ENCODE data around the gene DSG2.
A peak's percentile ranks its signal among the peaks of the same experiment; 100 is the strongest.

The DSG2 gene

DNA sequence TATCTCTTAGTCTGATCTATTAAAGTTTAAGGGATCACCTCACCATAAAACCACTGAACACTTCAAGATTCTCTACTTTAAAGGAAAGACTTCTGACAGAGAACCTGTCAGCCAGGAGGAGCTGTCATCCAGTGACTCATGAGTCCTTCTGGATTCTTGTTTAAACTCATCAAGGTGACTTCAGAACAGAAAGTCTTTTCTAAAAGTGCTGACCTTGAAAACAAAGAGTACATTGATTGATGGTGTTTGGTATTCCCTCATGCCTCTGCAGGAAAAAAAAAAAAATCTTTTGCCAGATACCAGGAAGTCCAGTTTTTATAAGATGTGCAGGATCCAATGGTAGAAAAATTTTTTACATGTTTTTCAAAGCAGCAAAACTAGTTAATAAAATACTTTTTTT is 12.3 kb downstream of the DSG2 start:
- peak overlapping the region; percentile 31 for H3K27ac ChIP-seq
- TF ChIP-seq ZFX (IDR thresholded peaks at IDR 0.05; ENCODE audit: borderline replicate concordance), result no peak
- TF ChIP-seq, protein P1, sequence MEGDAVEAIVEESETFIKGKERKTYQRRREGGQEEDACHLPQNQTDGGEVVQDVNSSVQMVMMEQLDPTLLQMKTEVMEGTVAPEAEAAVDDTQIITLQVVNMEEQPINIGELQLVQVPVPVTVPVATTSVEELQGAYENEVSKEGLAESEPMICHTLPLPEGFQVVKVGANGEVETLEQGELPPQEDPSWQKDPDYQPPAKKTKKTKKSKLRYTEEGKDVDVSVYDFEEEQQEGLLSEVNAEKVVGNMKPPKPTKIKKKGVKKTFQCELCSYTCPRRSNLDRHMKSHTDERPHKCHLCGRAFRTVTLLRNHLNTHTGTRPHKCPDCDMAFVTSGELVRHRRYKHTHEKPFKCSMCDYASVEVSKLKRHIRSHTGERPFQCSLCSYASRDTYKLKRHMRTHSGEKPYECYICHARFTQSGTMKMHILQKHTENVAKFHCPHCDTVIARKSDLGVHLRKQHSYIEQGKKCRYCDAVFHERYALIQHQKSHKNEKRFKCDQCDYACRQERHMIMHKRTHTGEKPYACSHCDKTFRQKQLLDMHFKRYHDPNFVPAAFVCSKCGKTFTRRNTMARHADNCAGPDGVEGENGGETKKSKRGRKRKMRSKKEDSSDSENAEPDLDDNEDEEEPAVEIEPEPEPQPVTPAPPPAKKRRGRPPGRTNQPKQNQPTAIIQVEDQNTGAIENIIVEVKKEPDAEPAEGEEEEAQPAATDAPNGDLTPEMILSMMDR (IDR thresholded peaks at IDR 0.05), result no peak

DNA sequence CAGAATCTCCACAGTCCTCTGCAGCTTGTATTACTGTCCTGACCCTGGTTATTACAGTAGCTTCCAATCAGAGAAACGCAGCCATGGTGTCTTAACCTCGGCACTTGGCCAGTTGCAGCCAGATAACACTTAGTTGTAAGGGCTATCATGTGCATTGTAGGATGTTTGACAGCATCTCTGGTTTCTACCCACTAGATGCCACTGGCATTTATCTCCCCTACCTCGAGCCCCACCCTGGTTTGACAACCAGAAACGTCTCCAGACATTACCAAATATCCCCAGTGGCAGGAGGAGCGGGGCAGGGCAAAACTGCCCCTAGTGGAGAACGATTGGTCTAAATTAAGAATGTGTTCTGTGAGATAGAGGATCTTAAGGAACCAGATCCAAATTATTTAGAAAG is 13.1 kb downstream of the DSG2 start:
- TF ChIP-seq, protein P1 (IDR thresholded peaks at IDR 0.05), result peak; percentile 40
- no peak for TF ChIP-seq ZFX (IDR thresholded peaks at IDR 0.05; ENCODE audit: borderline replicate concordance)
- H3K27ac ChIP-seq, result no peak overlapping the region; the same call in 1 of the 2 replicates

DNA sequence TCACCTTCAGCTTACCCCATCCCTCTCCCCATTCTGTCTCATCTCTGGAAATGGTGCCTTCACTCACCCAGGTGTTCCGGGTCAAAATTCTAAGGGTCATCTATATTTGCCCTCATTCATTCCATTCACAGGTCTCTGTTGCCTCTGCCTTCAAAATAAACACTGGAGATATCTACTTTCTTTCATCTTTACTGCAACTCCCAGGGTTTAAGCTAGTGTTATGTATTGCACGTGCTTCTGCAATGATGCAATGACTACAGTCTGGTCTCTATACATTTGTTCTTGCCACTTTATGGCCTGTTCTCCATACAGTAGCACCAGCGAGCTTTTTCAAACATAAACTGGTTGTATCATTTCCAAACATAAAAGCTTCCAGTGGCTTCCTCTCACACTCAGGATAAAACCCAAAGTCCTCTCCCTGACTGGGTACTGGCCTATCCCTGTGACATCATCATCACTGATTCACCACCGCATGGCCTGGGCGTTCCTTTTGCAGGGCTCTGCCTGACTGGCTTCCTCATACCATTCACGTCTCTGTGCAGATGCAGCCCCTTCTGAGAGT is 14.3 kb downstream of the DSG2 start:
- no peak overlapping the region for H3K27ac ChIP-seq
- TF ChIP-seq, protein P1 (IDR thresholded peaks at IDR 0.05), result no peak
- no peak for TF ChIP-seq ZFX (IDR thresholded peaks at IDR 0.05; ENCODE audit: borderline replicate concordance)

DNA sequence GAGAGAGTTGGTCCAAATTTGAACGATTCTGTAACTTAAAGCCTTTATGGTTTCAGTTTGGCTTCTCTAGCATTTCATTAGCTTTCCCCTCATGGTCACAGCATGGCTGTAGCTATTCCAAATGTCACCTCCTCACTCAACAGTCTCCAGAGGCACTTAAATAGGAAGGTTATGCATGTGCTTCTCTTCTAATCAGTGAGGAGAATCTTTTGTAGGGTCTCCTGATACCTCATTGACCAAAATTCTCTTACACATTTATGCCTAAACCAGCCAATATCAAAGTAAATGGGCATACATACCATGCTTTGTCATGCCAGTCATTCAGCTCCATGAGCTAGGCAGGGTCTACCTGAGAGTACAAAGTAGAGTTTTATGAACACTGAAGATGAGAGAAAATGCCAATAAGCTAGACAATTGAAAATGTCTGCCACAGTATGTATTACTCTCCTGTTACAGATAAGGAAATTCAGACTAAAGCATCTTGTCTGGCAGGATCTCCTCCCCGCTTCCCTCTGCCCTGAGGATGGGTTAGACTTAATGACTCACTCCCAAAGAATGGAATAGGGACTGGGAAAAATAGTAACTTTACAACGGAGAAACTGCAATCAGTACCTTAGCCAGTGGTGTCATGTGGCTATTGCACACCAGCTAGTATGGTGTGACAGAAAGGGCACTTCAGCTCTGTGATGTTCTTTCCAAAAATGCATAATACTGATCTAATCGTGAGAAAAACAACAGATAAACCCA is 15.4 kb downstream of the DSG2 start:
- TF ChIP-seq, protein P1 (IDR thresholded peaks at IDR 0.05), result no peak
- no peak for TF ChIP-seq ZFX (IDR thresholded peaks at IDR 0.05; ENCODE audit: borderline replicate concordance)
- no peak overlapping the region for H3K27ac ChIP-seq

DNA sequence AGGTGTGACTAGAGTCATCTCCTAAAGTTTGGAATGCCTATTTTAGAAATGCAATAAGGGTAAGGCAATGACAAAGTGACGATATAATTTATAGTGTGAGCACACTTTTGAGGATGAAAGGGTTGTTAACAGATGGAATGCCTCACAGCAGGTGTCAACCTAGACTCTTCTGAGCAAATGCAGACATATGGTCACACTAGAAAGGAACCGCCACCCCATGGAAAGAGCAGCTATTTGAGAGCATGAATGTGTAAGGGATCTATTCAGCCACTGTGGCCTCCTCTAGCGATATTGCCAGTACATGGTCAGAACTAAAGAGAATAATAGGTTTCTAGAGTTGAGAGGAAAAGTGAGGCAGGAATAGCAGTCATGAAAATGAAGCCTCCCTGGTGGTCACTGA is 18.5 kb downstream of the DSG2 start:
- no peak for TF ChIP-seq ZFX (IDR thresholded peaks at IDR 0.05; ENCODE audit: borderline replicate concordance)
- TF ChIP-seq, protein P1 (IDR thresholded peaks at IDR 0.05), result no peak
- H3K27ac ChIP-seq, result no peak overlapping the region

DNA sequence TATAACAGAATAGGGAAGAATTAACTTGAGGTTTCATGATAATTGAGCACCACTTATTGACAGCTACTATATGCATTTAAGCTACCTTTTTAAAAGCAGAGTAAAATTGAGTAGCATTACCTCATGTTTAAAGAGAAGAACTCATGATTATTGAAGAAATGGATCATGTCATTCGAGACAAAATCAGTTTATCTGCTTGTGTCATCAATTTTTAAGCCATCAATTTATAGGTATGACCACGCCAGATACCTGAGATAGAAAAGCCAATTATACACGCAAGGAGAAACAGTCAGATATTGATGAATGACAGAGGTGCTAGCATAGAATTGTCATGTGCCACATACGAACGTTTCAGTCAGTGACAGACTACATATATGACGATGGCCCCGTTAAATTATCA is 28.4 kb downstream of the DSG2 start:
- no peak overlapping the region for H3K27ac ChIP-seq
- TF ChIP-seq ZFX (IDR thresholded peaks at IDR 0.05; ENCODE audit: borderline replicate concordance), result no peak
- TF ChIP-seq, protein P1 (IDR thresholded peaks at IDR 0.05), result no peak

DNA sequence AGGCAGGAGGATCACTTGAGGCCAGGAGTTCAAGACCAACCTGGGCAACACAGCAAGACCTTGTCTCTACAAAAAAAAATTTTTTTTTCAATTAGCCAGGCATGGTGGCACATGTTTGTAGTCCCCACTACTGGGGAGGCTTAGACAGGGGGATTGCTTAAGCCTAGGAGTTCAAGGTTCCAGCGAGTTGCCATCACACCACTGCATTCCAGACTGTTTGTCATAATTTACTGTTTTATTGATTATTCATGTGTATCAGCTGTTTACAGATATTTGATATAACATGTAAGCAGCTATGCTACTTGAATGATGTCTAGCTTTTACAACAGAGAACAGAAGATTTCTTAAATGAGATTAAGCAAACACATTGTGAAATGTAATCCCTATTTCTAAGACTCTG is 35.3 kb downstream of the DSG2 start:
- H3K27ac ChIP-seq, result no peak overlapping the region
- TF ChIP-seq ZFX (IDR thresholded peaks at IDR 0.05; ENCODE audit: borderline replicate concordance), result no peak
- TF ChIP-seq, protein P1 (IDR thresholded peaks at IDR 0.05), result no peak

Measured in 22Rv1 (cell line).